GM18517 (cell line): ENCODE measurements around the gene SHROOM1.
"Not testable (repeated sequence)": the region's sequence is repeated elsewhere in the genome, so short reads cannot be mapped to it uniquely, and the experiment has no call there.

Experiments used
- ATAC-seq: cut with Tn5 transposase; IDR thresholded peaks from one replicate; pipeline ENCODE4 v1.9.1; 2021; ENCODE audit warnings: mild to moderate bottlenecking, moderate library complexity; ENCODE audit not compliant: unreplicated experiment

Gene SHROOM1

GRCh38 chr5:132830436-132831094 is at the start of gene SHROOM1:
Gene SHROOM1, minus strand, starts transcription at chr5:132830647. Its CDS starts 4,507 bp downstream, at chr5:132826140.
- ATAC-seq: peak; percentile 52

GRCh38 chr5:132877938-132878337 is 47.5 kb upstream of the SHROOM1 start:
- ATAC-seq: no peak

GRCh38 chr5:132877466-132877865 is 47.0 kb upstream of the SHROOM1 start:
- ATAC-seq: no peak

GRCh38 chr5:132876020-132876759 is 45.7 kb upstream of the SHROOM1 start:
- ATAC-seq: no peak

GRCh38 chr5:132873930-132874271 is 43.5 kb upstream of the SHROOM1 start:
- no peak for ATAC-seq

- no peak for ATAC-seq
Observed at GRCh38 chr5:132873119-132873929, 42.9 kb upstream of the SHROOM1 start, which contains the start of gene LEAP2. Gene LEAP2, plus strand, starts transcription at chr5:132873668. Its CDS starts 27 bp downstream, at chr5:132873695.

GRCh38 chr5:132872788-132873118 is 42.3 kb upstream of the SHROOM1 start:
- no peak for ATAC-seq

- no peak for ATAC-seq
Observed at GRCh38 chr5:132871459-132872284, 41.2 kb upstream of the SHROOM1 start.

GRCh38 chr5:132870801-132871200 is 40.4 kb upstream of the SHROOM1 start:
- no peak for ATAC-seq

- no peak for ATAC-seq
Observed at GRCh38 chr5:132868754-132869153, 38.3 kb upstream of the SHROOM1 start.

GRCh38 chr5:132867046-132867451 is 36.6 kb upstream of the SHROOM1 start:
- ATAC-seq: no peak

GRCh38 chr5:132866342-132867045 is 36.0 kb upstream of the SHROOM1 start, which contains the start of the genes GDF9 and UQCRQ:
Gene GDF9, minus strand, starts transcription at chr5:132866469. Its CDS starts 1,936 bp downstream, at chr5:132864533.
Gene UQCRQ, plus strand, starts transcription at chr5:132866642. Its CDS starts 240 bp downstream, at chr5:132866882.
- ATAC-seq: peak; percentile 97

GRCh38 chr5:132865668-132866341 is 35.4 kb upstream of the SHROOM1 start:
- ATAC-seq: peak; percentile 13

GRCh38 chr5:132860742-132861141 is 30.3 kb upstream of the SHROOM1 start:
- no peak for ATAC-seq

GRCh38 chr5:132859889-132860437 is 29.5 kb upstream of the SHROOM1 start:
- ATAC-seq: no peak

GRCh38 chr5:132856011-132856410 is 25.6 kb upstream of the SHROOM1 start:
- ATAC-seq: no peak

- ATAC-seq: not testable (repeated sequence)
Observed at GRCh38 chr5:132854992-132855391, 24.5 kb upstream of the SHROOM1 start.

- ATAC-seq: no peak
Observed at GRCh38 chr5:132854301-132854700, 23.9 kb upstream of the SHROOM1 start.

- ATAC-seq: no peak
Observed at GRCh38 chr5:132853790-132854189, 23.3 kb upstream of the SHROOM1 start.
